MM.1S (cell line): ENCODE measurements around the gene FER.

ENCODE experiments used
- DNase-seq: peaks from one replicate; pipeline ENCODE4 v3.0.0-alpha.2; 2015
- H2AFZ ChIP-seq: fragments of 300-600 bp; sonication (generic); 2 replicates; pipeline ENCODE4 v1.6.0; 2016; ENCODE audit warnings: antibody characterized with exemption, low read length
- H3F3A ChIP-seq: fragments of 300-600 bp; sonication (generic); 2 replicates; pipeline ENCODE4 v1.6.1; 2016; ENCODE audit warnings: mild to moderate bottlenecking, antibody characterized with exemption, low read length, moderate library complexity, mixed read lengths; ENCODE audit not compliant: insufficient read depth
- H3K27ac ChIP-seq: fragments of 300-600 bp; sonication (generic); 2 replicates; pipeline ENCODE4 v1.5.1; 2016; ENCODE audit warnings: mild to moderate bottlenecking, low read length
- H3K27me3 ChIP-seq: fragments of 300-600 bp; sonication (generic); replicated peaks from 2 replicates; pipeline ENCODE4 v1.6.0; 2016; ENCODE audit warnings: low read length; ENCODE audit not compliant: insufficient read depth
- H3K36me3 ChIP-seq: fragments of 300-600 bp; sonication (generic); replicated peaks from 2 replicates; pipeline ENCODE4 v1.6.1; 2016; ENCODE audit warnings: mild to moderate bottlenecking, low read length, mixed read lengths; ENCODE audit not compliant: insufficient read depth
- H3K4me1 ChIP-seq: fragments of 300-600 bp; sonication (generic); 2 replicates; pipeline ENCODE4 v1.6.1; 2016; ENCODE audit warnings: low read length, mixed read lengths
- H3K4me2 ChIP-seq: fragments of 300-600 bp; sonication (generic); 2 replicates; pipeline ENCODE4 v1.6.0; 2016; ENCODE audit warnings: low read depth, low read length
- H3K4me3 ChIP-seq: fragments of 300-600 bp; sonication (generic); 2 replicates; pipeline ENCODE4 v1.5.1; 2016; ENCODE audit warnings: low read length, mixed read lengths
- H3K79me2 ChIP-seq: fragments of 300-600 bp; sonication (generic); 2 replicates; pipeline ENCODE4 v1.6.1; 2016; ENCODE audit warnings: mixed run types, low read length, mixed read lengths
- H3K9ac ChIP-seq: fragments of 300-600 bp; sonication (generic); 2 replicates; pipeline ENCODE4 v1.6.1; 2016; ENCODE audit warnings: low read length, mixed read lengths
- H3K9me2 ChIP-seq: fragments of 300-600 bp; sonication (generic); replicated peaks from 2 replicates; pipeline ENCODE4 v1.6.1; 2016; ENCODE audit warnings: mild to moderate bottlenecking, low read length, mixed read lengths; ENCODE audit not compliant: insufficient read depth
- H3K9me3 ChIP-seq: fragments of 300-600 bp; sonication (generic); replicated peaks from 2 replicates; pipeline ENCODE4 v1.6.1; 2016; ENCODE audit warnings: mild to moderate bottlenecking, low read length, mixed read lengths; ENCODE audit not compliant: insufficient read depth
- H4K20me1 ChIP-seq: fragments of 300-600 bp; sonication (generic); 2 replicates; pipeline ENCODE4 v1.6.1; 2016; ENCODE audit warnings: mild to moderate bottlenecking, low read length, moderate library complexity, mixed read lengths; ENCODE audit not compliant: insufficient read depth
- EZH2 ChIP-seq: fragments of 300-600 bp; sonication (generic); optimal IDR thresholded peaks from 2 replicates; pipeline ENCODE3; 2017; ENCODE audit warnings: low read depth, mild to moderate bottlenecking, antibody characterized with exemption, low read length, mixed read lengths
- EZH2phosphoT487 ChIP-seq: fragments of 300-600 bp; sonication (generic); IDR thresholded peaks from 2 replicates; pipeline ENCODE4 v1.6.1; 2018; ENCODE audit warnings: antibody characterized with exemption, low read length
- TF ChIP-seq, protein P1 (sequence below): fragments of 300-600 bp; sonication (generic); IDR thresholded peaks from 2 replicates; pipeline ENCODE4 v1.5.1; 2016; ENCODE audit warnings: antibody characterized with exemption, low read length, mixed read lengths

FER gene

DNA sequence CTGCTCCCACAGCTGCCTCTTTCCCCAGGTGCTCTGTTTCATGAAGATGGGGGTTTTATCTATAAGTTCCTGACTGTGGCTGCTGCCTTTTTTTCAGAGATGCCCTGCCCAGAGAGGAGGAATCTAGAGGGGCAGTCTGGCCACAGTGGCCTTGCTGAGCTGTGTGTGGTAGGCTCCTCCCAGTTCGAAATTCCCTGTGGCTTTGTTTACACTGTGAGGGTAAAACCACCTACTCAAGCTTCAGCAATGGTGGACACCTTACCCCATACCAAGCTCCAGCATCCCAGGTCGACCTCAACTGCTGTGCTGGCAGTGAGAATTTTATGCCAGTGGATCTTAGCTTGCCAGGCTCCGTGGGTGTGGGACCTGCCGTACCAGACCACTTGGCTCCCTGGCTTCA is 250.0 kb downstream of the FER start:
- H3K9ac ChIP-seq: no peak overlapping the region
- TF ChIP-seq EZH2 (no peak), EZH2phosphoT487 (no peak)
- TF ChIP-seq, protein P1, sequence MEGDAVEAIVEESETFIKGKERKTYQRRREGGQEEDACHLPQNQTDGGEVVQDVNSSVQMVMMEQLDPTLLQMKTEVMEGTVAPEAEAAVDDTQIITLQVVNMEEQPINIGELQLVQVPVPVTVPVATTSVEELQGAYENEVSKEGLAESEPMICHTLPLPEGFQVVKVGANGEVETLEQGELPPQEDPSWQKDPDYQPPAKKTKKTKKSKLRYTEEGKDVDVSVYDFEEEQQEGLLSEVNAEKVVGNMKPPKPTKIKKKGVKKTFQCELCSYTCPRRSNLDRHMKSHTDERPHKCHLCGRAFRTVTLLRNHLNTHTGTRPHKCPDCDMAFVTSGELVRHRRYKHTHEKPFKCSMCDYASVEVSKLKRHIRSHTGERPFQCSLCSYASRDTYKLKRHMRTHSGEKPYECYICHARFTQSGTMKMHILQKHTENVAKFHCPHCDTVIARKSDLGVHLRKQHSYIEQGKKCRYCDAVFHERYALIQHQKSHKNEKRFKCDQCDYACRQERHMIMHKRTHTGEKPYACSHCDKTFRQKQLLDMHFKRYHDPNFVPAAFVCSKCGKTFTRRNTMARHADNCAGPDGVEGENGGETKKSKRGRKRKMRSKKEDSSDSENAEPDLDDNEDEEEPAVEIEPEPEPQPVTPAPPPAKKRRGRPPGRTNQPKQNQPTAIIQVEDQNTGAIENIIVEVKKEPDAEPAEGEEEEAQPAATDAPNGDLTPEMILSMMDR: no peak
- H4K20me1 ChIP-seq: no peaks in the 10 kb centered on the region
- H3K27ac ChIP-seq: no peak overlapping the region
- no peak overlapping the region for H2AFZ ChIP-seq
- H3K4me1 ChIP-seq: no peaks in the 10 kb centered on the region
- no peaks in the 10 kb centered on the region for H3K27me3 ChIP-seq
- H3K4me3 ChIP-seq: no peak overlapping the region
- no peaks in the 10 kb centered on the region for H3K36me3 ChIP-seq
- no peak for DNase-seq
- no peaks in the 10 kb centered on the region for H3K79me2 ChIP-seq
- no peaks in the 10 kb centered on the region for H3F3A ChIP-seq
- H3K9me3 ChIP-seq: no peaks in the 10 kb centered on the region
- H3K4me2 ChIP-seq: no peak overlapping the region
- H3K9me2 ChIP-seq: no peaks in the 10 kb centered on the region

DNA sequence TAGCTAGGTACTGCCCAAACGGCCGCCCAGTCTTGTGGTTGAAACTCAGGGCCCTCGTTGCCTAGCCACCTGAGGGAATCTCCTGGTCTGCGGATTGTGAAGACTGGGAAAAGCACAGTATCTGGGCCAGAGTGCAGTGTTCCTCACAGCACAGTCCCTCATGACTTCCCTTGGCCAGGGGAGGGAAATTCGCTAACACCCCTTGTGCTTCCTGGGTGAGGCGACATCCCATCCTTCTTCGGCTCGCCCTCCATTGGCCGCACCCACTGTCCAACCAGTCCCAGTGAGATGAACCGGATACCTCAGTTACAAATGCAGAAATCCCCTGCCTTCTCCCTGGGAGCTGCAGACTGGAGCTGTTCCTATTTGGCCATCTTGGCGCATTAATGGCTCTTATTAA is 250.5 kb downstream of the FER start:
- Histone ChIP-seq H3K4me3 (no peak overlapping the region), H4K20me1 (no peaks in the 10 kb centered on the region), H3K9me3 (no peaks in the 10 kb centered on the region), H3F3A (no peaks in the 10 kb centered on the region), H3K9ac (no peak overlapping the region), H3K27me3 (no peaks in the 10 kb centered on the region), H3K4me2 (no peak overlapping the region), H3K9me2 (no peaks in the 10 kb centered on the region), H3K27ac (no peak overlapping the region), H3K79me2 (no peaks in the 10 kb centered on the region), H3K36me3 (no peaks in the 10 kb centered on the region), H3K4me1 (no peaks in the 10 kb centered on the region), H2AFZ (no peak overlapping the region)
- DNase-seq: no peak
- TF ChIP-seq EZH2 (no peak), EZH2phosphoT487 (no peak)
- TF ChIP-seq, protein P1: no peak

DNA sequence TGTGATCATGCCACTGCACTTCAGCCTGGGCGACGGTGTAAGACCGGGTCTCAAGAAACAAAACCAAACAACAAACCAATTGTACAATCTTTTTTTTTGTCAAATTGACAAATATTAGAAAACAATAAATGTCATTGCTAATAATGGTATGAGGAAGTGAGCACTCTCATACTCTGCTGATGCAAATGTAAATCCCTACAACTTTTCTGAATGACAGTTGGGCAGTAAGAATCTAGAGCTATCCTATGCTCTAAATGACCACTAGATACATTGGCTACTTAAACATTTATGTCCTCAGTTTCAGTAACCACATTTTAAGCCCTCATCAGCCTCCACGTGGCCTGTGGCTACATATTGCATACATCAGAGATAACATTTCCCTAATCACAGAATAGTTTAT is 256.2 kb downstream of the FER start:
- H2AFZ ChIP-seq: no peak overlapping the region
- DNase-seq: no peak
- H3K4me2 ChIP-seq: no peak overlapping the region
- H3K79me2 ChIP-seq: no peaks in the 10 kb centered on the region
- H3K9me3 ChIP-seq: no peaks in the 10 kb centered on the region
- H3K4me1 ChIP-seq: no peaks in the 10 kb centered on the region
- H3K27ac ChIP-seq: no peak overlapping the region
- H4K20me1 ChIP-seq: no peaks in the 10 kb centered on the region
- TF ChIP-seq, protein P1: no peak
- no peak for TF ChIP-seq EZH2
- H3K9me2 ChIP-seq: no peaks in the 10 kb centered on the region
- no peak overlapping the region for H3K4me3 ChIP-seq
- no peaks in the 10 kb centered on the region for H3K27me3 ChIP-seq
- no peak overlapping the region for H3K9ac ChIP-seq
- no peaks in the 10 kb centered on the region for H3F3A ChIP-seq
- no peaks in the 10 kb centered on the region for H3K36me3 ChIP-seq
